Osteocyte (in vitro differentiated cells): ENCODE data around the gene RRP36. TPM values are rescaled to one million over a fixed set of nuclear protein-coding genes. Genes with fewer than 3 reads are reported as not detected.
"Not testable (repeated sequence)": the region's sequence is repeated elsewhere in the genome, so short reads cannot be mapped to it uniquely, and the experiment has no call there.

Experiments
- DNase-seq: peaks from one replicate; pipeline ENCODE4 v3.0.0; 2021; ENCODE audit warnings: mixed read lengths; ENCODE audit not compliant: unreplicated experiment; ENCODE audit errors: extremely low spot score
- H3K27ac Mint-ChIP-seq: one replicate; pipeline ENCODE4 v1.8.0; 2021; ENCODE audit warnings: mild to moderate bottlenecking, mixed read lengths; ENCODE audit not compliant: unreplicated experiment
- H3K27me3 Mint-ChIP-seq: one replicate; pipeline ENCODE4 v1.8.0; 2021; ENCODE audit warnings: mixed read lengths; ENCODE audit not compliant: unreplicated experiment
- H3K36me3 Mint-ChIP-seq: one replicate; pipeline ENCODE4 v1.8.0; 2021; ENCODE audit warnings: mixed read lengths; ENCODE audit not compliant: unreplicated experiment
- H3K4me1 Mint-ChIP-seq: one replicate; pipeline ENCODE4 v1.8.0; 2021; ENCODE audit warnings: mixed read lengths; ENCODE audit not compliant: unreplicated experiment
- H3K4me3 Mint-ChIP-seq: one replicate; pipeline ENCODE4 v1.8.0; 2021; ENCODE audit warnings: mild to moderate bottlenecking, moderate library complexity, mixed read lengths; ENCODE audit not compliant: unreplicated experiment
- H3K9me3 Mint-ChIP-seq: one replicate; pipeline ENCODE4 v1.8.0; 2021; ENCODE audit warnings: mixed read lengths; ENCODE audit not compliant: unreplicated experiment
- CTCF ChIP-seq: fragments of 200-600 bp; sonication (generic); IDR thresholded peaks from 2 replicates; pipeline ENCODE4 v1.5.0; 2021; ENCODE audit warnings: antibody characterized with exemption, mild to moderate bottlenecking, moderate library complexity
- total RNA-seq: library from RNA; stranded (reverse); gene quantifications from 2 replicates; pipeline ENCODE4 v1.2.1, GENCODE V29; 2021

The RRP36 gene
- total RNA-seq, 1 donor from 2014 or later, result 58.1 TPM

GRCh38 chr6:42996513-42996912 lies 24.9 kb upstream of the RRP36 start:
- H3K4me3 Mint-ChIP-seq, result no peak overlapping the region

GRCh38 chr6:42998205-42998604 lies 23.2 kb upstream of the RRP36 start:
- not testable (repeated sequence) for H3K4me1 Mint-ChIP-seq, H3K4me3 Mint-ChIP-seq, H3K36me3 Mint-ChIP-seq, H3K27ac Mint-ChIP-seq, H3K9me3 Mint-ChIP-seq, DNase-seq, H3K27me3 Mint-ChIP-seq

More at GRCh38 chr6:42996513-42996912, 24.9 kb upstream of the RRP36 start:
- no peaks in the 10 kb centered on the region for H3K36me3 Mint-ChIP-seq
- peaks cover 3% of the 10 kb centered on the region for H3K4me1 Mint-ChIP-seq
- DNase-seq, result no peak
- no peak for TF ChIP-seq CTCF
- H3K27ac Mint-ChIP-seq, result no peak overlapping the region
- no peaks in the 10 kb centered on the region for H3K9me3 Mint-ChIP-seq
- no peaks in the 10 kb centered on the region for H3K27me3 Mint-ChIP-seq

GRCh38 chr6:43001843-43002242 lies 19.6 kb upstream of the RRP36 start:
- no peak overlapping the region for H3K27ac Mint-ChIP-seq
- no peaks in the 10 kb centered on the region for H3K4me1 Mint-ChIP-seq
- no peak overlapping the region for H3K4me3 Mint-ChIP-seq
- TF ChIP-seq CTCF, result no peak
- H3K9me3 Mint-ChIP-seq, result no peaks in the 10 kb centered on the region
- H3K27me3 Mint-ChIP-seq, result no peaks in the 10 kb centered on the region
- H3K36me3 Mint-ChIP-seq, result peaks cover 1% of the 10 kb centered on the region
- no peak for DNase-seq

GRCh38 chr6:43005844-43006243 lies 15.6 kb upstream of the RRP36 start:
- H3K27ac Mint-ChIP-seq, result no peak overlapping the region
- H3K9me3 Mint-ChIP-seq, result no peaks in the 10 kb centered on the region
- DNase-seq, result no peak
- peaks cover 14% of the 10 kb centered on the region for H3K36me3 Mint-ChIP-seq
- no peak for TF ChIP-seq CTCF
- no peaks in the 10 kb centered on the region for H3K4me1 Mint-ChIP-seq
- H3K4me3 Mint-ChIP-seq, result no peak overlapping the region
- H3K27me3 Mint-ChIP-seq, result no peaks in the 10 kb centered on the region

- no peak for DNase-seq
- H3K4me1 Mint-ChIP-seq, result no peaks in the 10 kb centered on the region
- no peaks in the 10 kb centered on the region for H3K27me3 Mint-ChIP-seq
- no peak for TF ChIP-seq CTCF
- H3K36me3 Mint-ChIP-seq, result peaks cover 15% of the 10 kb centered on the region
- no peak overlapping the region for H3K4me3 Mint-ChIP-seq
- no peaks in the 10 kb centered on the region for H3K9me3 Mint-ChIP-seq
- no peak overlapping the region for H3K27ac Mint-ChIP-seq
Observed at GRCh38 chr6:43006251-43006650, 15.2 kb upstream of the RRP36 start.

GRCh38 chr6:43007126-43007525 lies 14.3 kb upstream of the RRP36 start:
- Mint-ChIP-seq H3K4me1 (peaks cover 7% of the 10 kb centered on the region), H3K27ac (no peak overlapping the region), H3K27me3 (no peaks in the 10 kb centered on the region), H3K36me3 (peaks cover 22% of the 10 kb centered on the region), H3K9me3 (no peaks in the 10 kb centered on the region), H3K4me3 (no peak overlapping the region)
- no peak for TF ChIP-seq CTCF
- DNase-seq, result no peak
